HepG2 (cell line): ENCODE measurements around the gene SPI1. TPM values are rescaled to one million over a fixed set of nuclear protein-coding genes. Genes with fewer than 3 reads are reported as not detected.

Experiments
- FUBP1 ChIP-seq: sonication (generic); formaldehyde crosslinking; IDR thresholded peaks from 2 replicates; pipeline ENCODE4 v1.5.1; 2020; ENCODE audit warnings: missing genetic modification reagents, mild to moderate bottlenecking, borderline replicate concordance
- KAT7 ChIP-seq: IDR thresholded peaks from 2 replicates; pipeline ENCODE4 v1.6.1; 2018; ENCODE audit warnings: borderline replicate concordance, missing compliant biosample characterization
- MZF1 ChIP-seq: sonication (generic); formaldehyde crosslinking; IDR thresholded peaks from 2 replicates; pipeline ENCODE4 v1.8.1; 2023; ENCODE audit warnings: mild to moderate bottlenecking, missing genetic modification reagents, borderline replicate concordance
- RBFOX2 ChIP-seq: fragments of 200-400 bp; formaldehyde crosslinking; IDR thresholded peaks from 2 replicates; pipeline ENCODE4 v1.6.1; 2017; ENCODE audit warnings: low read depth, mild to moderate bottlenecking, low read length
- REST ChIP-seq, 2 experiments: IDR thresholded peaks; 2 replicates each; pipeline ENCODE4 v1.6.1; 2011 to 2012; ENCODE audit warnings: low read length in 2 of 2, borderline replicate concordance in 1 of 2, low read depth in 1 of 2, mild to moderate bottlenecking in 1 of 2, moderate library complexity in 1 of 2
- SCMH1 ChIP-seq: sonication (generic); formaldehyde crosslinking; IDR thresholded peaks from 2 replicates; pipeline ENCODE4 v1.9.0; 2021; ENCODE audit warnings: missing genetic modification reagents, mild to moderate bottlenecking, borderline replicate concordance
- SSRP1 ChIP-seq: IDR thresholded peaks from 2 replicates; pipeline ENCODE4 v1.6.1; 2016; ENCODE audit warnings: control low read depth
- ZBTB38 ChIP-seq: sonication (generic); formaldehyde crosslinking; IDR thresholded peaks from 2 replicates; pipeline ENCODE4 v1.5.1; 2020; ENCODE audit warnings: mild to moderate bottlenecking, missing genetic modification reagents
- ZNF142 ChIP-seq: sonication (generic); formaldehyde crosslinking; IDR thresholded peaks from 2 replicates; pipeline ENCODE4 v1.4.0; 2020; ENCODE audit warnings: missing genetic modification reagents
- ZNF264 ChIP-seq: sonication (generic); formaldehyde crosslinking; IDR thresholded peaks from 2 replicates; pipeline ENCODE4 v1.4.0; 2020; ENCODE audit warnings: missing genetic modification reagents
- ZNF329 ChIP-seq: sonication (generic); formaldehyde crosslinking; IDR thresholded peaks from 2 replicates; pipeline ENCODE4 v1.9.0; 2021; ENCODE audit warnings: low read depth, mild to moderate bottlenecking, missing genetic modification reagents
- ZNF460 ChIP-seq: sonication (generic); formaldehyde crosslinking; IDR thresholded peaks from 2 replicates; pipeline ENCODE4 v1.5.1; 2020; ENCODE audit warnings: missing genetic modification reagents, mild to moderate bottlenecking, borderline replicate concordance
- ZNF558 ChIP-seq: sonication (generic); formaldehyde crosslinking; IDR thresholded peaks from 2 replicates; pipeline ENCODE4 v1.9.0; 2022; ENCODE audit warnings: mild to moderate bottlenecking, missing genetic modification reagents, borderline replicate concordance
- ZNF576 ChIP-seq: sonication (generic); formaldehyde crosslinking; IDR thresholded peaks from 2 replicates; pipeline ENCODE4 v1.4.0; 2020; ENCODE audit warnings: mild to moderate bottlenecking, missing genetic modification reagents
- ZNF660 ChIP-seq: sonication (generic); formaldehyde crosslinking; IDR thresholded peaks from 2 replicates; pipeline ENCODE4 v1.5.1; 2020; ENCODE audit warnings: mild to moderate bottlenecking, low read depth, missing genetic modification reagents, borderline replicate concordance
- ZNF841 ChIP-seq: sonication (generic); formaldehyde crosslinking; IDR thresholded peaks from 2 replicates; pipeline ENCODE4 v1.8.1; 2023; ENCODE audit warnings: missing genetic modification reagents, borderline replicate concordance
- polyA plus RNA-seq, 8 experiments: library from polyadenylated mRNA; depleted of rRNA in 3 of 8; stranded (reverse) in 7 of 8; unstranded in 1 of 8; fragments of >200 nt; fragmentation: Illumina TruSeq in 4 of 8; extraction: Trizol in 4 of 8; gene quantifications; 2 replicates each; pipeline versions ENCODE4 v1.2.1 to v1.2.3, GENCODE V29; 2011 to 2016; ENCODE audit warnings: low read depth in 4 of 8, missing spikeins in 1 of 8, mixed read lengths in 1 of 8; ENCODE audit not compliant: insufficient read depth in 1 of 8
- total RNA-seq, 5 experiments: library from RNA; depleted of rRNA; stranded (reverse); fragments of >200 nt; fragmentation: Illumina TruSeq; extraction: Trizol; gene quantifications; 2 replicates each; pipeline ENCODE4 v1.2.3, GENCODE V29; 2016; ENCODE audit warnings: low read depth in 1 of 5

The SPI1 gene
- total and polyA plus RNA-seq, 2 of the 13 experiments (the other 11 are each of a cell fraction or from before 2014, with no cell fraction given), result not detected

GRCh38 chr11:47407746-47408590 lies 29.6 kb upstream of the SPI1 start, which contains the start of gene SLC39A13 (continued):
- TF ChIP-seq ZNF576, result no peak
- peak; percentile 46; the same call in 1 of the 2 replicates for TF ChIP-seq ZNF264 (CRISPR knock-in tag)
- no peak for TF ChIP-seq MZF1 (CRISPR knock-in tag)
- TF ChIP-seq SCMH1 (CRISPR knock-in tag), result no peak
- TF ChIP-seq SSRP1 (CRISPR knock-in tag), result no peak
- TF ChIP-seq ZBTB38 (CRISPR knock-in tag), result peak; percentile 93
- peak; percentile 71; the same call in 1 of the 2 replicates for TF ChIP-seq KAT7
- TF ChIP-seq ZNF558, result no peak; the same call in 1 of the 2 replicates
- no peak for TF ChIP-seq ZNF841 (CRISPR knock-in tag)
- peak; percentile 46; the same call in 1 of the 2 replicates for TF ChIP-seq ZNF329 (CRISPR knock-in tag)
- TF ChIP-seq ZNF460 (CRISPR knock-in tag), result peak; percentile 51; the same call in 1 of the 2 replicates
- TF ChIP-seq RBFOX2, result peak; percentile 94
- TF ChIP-seq ZNF660 (CRISPR knock-in tag), result no peak
- peak; percentile 87; the same call in 1 of the 2 replicates for TF ChIP-seq FUBP1 (CRISPR knock-in tag)
- TF ChIP-seq REST (IDR thresholded peaks at IDR 0.05; ENCODE audit: borderline replicate concordance in 1 of 2, low read depth in 1 of 2, low read length in 2 of 2), result peak in 1 of 2 experiments; percentile 11; a peak in 1 of 4 replicates
- TF ChIP-seq ZNF142 (CRISPR knock-in tag), result peak; percentile 80; the same call in 1 of the 2 replicates
